ENCODE data around the gene NMRK1.

GRCh38 chr9:75120686-75121085 lies 32.7 kb upstream of the NMRK1 start:
- TF ChIP-seq, protein P1, sequence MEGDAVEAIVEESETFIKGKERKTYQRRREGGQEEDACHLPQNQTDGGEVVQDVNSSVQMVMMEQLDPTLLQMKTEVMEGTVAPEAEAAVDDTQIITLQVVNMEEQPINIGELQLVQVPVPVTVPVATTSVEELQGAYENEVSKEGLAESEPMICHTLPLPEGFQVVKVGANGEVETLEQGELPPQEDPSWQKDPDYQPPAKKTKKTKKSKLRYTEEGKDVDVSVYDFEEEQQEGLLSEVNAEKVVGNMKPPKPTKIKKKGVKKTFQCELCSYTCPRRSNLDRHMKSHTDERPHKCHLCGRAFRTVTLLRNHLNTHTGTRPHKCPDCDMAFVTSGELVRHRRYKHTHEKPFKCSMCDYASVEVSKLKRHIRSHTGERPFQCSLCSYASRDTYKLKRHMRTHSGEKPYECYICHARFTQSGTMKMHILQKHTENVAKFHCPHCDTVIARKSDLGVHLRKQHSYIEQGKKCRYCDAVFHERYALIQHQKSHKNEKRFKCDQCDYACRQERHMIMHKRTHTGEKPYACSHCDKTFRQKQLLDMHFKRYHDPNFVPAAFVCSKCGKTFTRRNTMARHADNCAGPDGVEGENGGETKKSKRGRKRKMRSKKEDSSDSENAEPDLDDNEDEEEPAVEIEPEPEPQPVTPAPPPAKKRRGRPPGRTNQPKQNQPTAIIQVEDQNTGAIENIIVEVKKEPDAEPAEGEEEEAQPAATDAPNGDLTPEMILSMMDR (IDR thresholded peaks at IDR 0.05) = no peak
- TF ChIP-seq EZH2 (IDR thresholded peaks at IDR 0.05; ENCODE audit: borderline replicate concordance, insufficient read depth, low read depth, low read length, poor library complexity, severe bottlenecking) = no peak
